ENCODE data around the gene BCL10. TPM values are rescaled to one million over a fixed set of nuclear protein-coding genes. Genes with fewer than 3 reads are reported as not detected.
"Not testable (repeated sequence)": the region's sequence is repeated elsewhere in the genome, so short reads cannot be mapped to it uniquely, and the experiment has no call there.

The BCL10 gene
- total RNA-seq, 2 donors from 2014 or later, result 27.3 to 31.4 TPM

GRCh38 chr1:85279458-85280080 is 3.1 kb upstream of the BCL10 start:
- ATAC-seq, result no peak
- Mint-ChIP-seq H3K9me3 (peaks cover 0 to 3% of the 10 kb centered on the region in 2 donors), H3K27ac (peak overlapping the region in 1 of 2 donors; percentile 66), H3K36me3 (peaks cover 8 to 10% of the 10 kb centered on the region in 2 donors)
- DNase-seq (ENCODE audit: low spot score in 2 of 2), result no peak

GRCh38 chr1:85278853-85279314 is 2.5 kb upstream of the BCL10 start:
- ATAC-seq, result peak; percentile 17 to 34
- no peak for DNase-seq (ENCODE audit: low spot score in 2 of 2)

GRCh38 chr1:85277802-85278201 is 1.4 kb upstream of the BCL10 start:
- Mint-ChIP-seq H3K27ac (no peak overlapping the region), H3K36me3 (peaks cover 8 to 27% of the 10 kb centered on the region in 2 donors), H3K9me3 (peaks cover 0 to 3% of the 10 kb centered on the region in 2 donors)
- ATAC-seq (no peak), DNase-seq (ENCODE audit: low spot score in 2 of 2) (no peak)

More at GRCh38 chr1:85278853-85279314, 2.5 kb upstream of the BCL10 start:
- Mint-ChIP-seq H3K9me3 (peaks cover 0 to 3% of the 10 kb centered on the region in 2 donors), H3K27ac (peak overlapping the region in 1 of 2 donors; percentile 66), H3K36me3 (peaks cover 8 to 16% of the 10 kb centered on the region in 2 donors)

- Mint-ChIP-seq H3K27ac (peak overlapping the region; percentile 73 to 92), H3K9me3 (peaks cover 0 to 3% of the 10 kb centered on the region in 2 donors)
- no peak for ATAC-seq
Measured at GRCh38 chr1:85276978-85277639, 677 bp upstream of the BCL10 start.

GRCh38 chr1:85275701-85276214 is 674 bp downstream of the BCL10 start:
- peaks cover 8 to 34% of the 10 kb centered on the region in 2 donors for H3K36me3 Mint-ChIP-seq
- ATAC-seq, result no peak
- no peak for DNase-seq (ENCODE audit: low spot score in 2 of 2)
- peaks cover 0 to 3% of the 10 kb centered on the region in 2 donors for H3K9me3 Mint-ChIP-seq
- H3K27ac Mint-ChIP-seq, result peak overlapping the region; percentile 86 to 92

More at GRCh38 chr1:85276978-85277639, 677 bp upstream of the BCL10 start:
- no peak for DNase-seq (ENCODE audit: low spot score in 2 of 2)
- H3K36me3 Mint-ChIP-seq, result peaks cover 8 to 29% of the 10 kb centered on the region in 2 donors

GRCh38 chr1:85274969-85275453 is 1.4 kb downstream of the BCL10 start:
- H3K36me3 Mint-ChIP-seq, result peaks cover 8 to 39% of the 10 kb centered on the region in 2 donors
- ATAC-seq (no peak), DNase-seq (ENCODE audit: low spot score in 2 of 2) (no peak)

GRCh38 chr1:85273397-85273796 is 3.0 kb downstream of the BCL10 start:
- ATAC-seq, result no peak
- H3K36me3 Mint-ChIP-seq, result peaks cover 15 to 50% of the 10 kb centered on the region in 2 donors
- H3K27ac Mint-ChIP-seq, result no peak overlapping the region

More at GRCh38 chr1:85274969-85275453, 1.4 kb downstream of the BCL10 start:
- Mint-ChIP-seq H3K27ac (peak overlapping the region; percentile 86 to 92), H3K9me3 (peaks cover 0 to 3% of the 10 kb centered on the region in 2 donors)

GRCh38 chr1:85268801-85269585 is 7.4 kb downstream of the BCL10 start:
- no peak for DNase-seq (ENCODE audit: low spot score in 2 of 2)
- H3K27ac Mint-ChIP-seq, result peak overlapping the region in 1 of 2 donors; percentile 18
- no peak for ATAC-seq
- H3K36me3 Mint-ChIP-seq, result peaks cover 7 to 42% of the 10 kb centered on the region in 2 donors
- no peaks in the 10 kb centered on the region for H3K9me3 Mint-ChIP-seq

More at GRCh38 chr1:85273397-85273796, 3.0 kb downstream of the BCL10 start:
- H3K9me3 Mint-ChIP-seq, result no peaks in the 10 kb centered on the region
- DNase-seq (ENCODE audit: low spot score in 2 of 2), result no peak

GRCh38 chr1:85267313-85267712 is 9.1 kb downstream of the BCL10 start:
- Mint-ChIP-seq H3K36me3 (peaks cover 7 to 32% of the 10 kb centered on the region in 2 donors), H3K27ac (no peak overlapping the region), H3K9me3 (no peaks in the 10 kb centered on the region)
- no peak for ATAC-seq
- DNase-seq (ENCODE audit: low spot score in 2 of 2), result no peak

GRCh38 chr1:85264150-85264549 is 12.3 kb downstream of the BCL10 start:
- peaks cover 7 to 15% of the 10 kb centered on the region in 2 donors for H3K36me3 Mint-ChIP-seq
- H3K9me3 Mint-ChIP-seq, result no peaks in the 10 kb centered on the region
- H3K27ac Mint-ChIP-seq, result no peak overlapping the region
- DNase-seq (ENCODE audit: low spot score in 2 of 2) (no peak), ATAC-seq (no peak)

GRCh38 chr1:85262985-85263384 is 13.4 kb downstream of the BCL10 start:
- no peak for ATAC-seq
- Mint-ChIP-seq H3K27ac (no peak overlapping the region), H3K36me3 (peaks cover 11 to 18% of the 10 kb centered on the region in 2 donors), H3K9me3 (no peaks in the 10 kb centered on the region)
- no peak for DNase-seq (ENCODE audit: low spot score in 2 of 2)

GRCh38 chr1:85259912-85260274 is 16.5 kb downstream of the BCL10 start:
- DNase-seq (ENCODE audit: low spot score in 2 of 2), result no peak
- peaks cover 22 to 29% of the 10 kb centered on the region in 2 donors for H3K36me3 Mint-ChIP-seq
- H3K27ac Mint-ChIP-seq, result peak overlapping the region; percentile 87 to 93
- ATAC-seq, result no peak
- H3K9me3 Mint-ChIP-seq, result no peaks in the 10 kb centered on the region

- ATAC-seq, result peak; percentile 97 to 99
- Mint-ChIP-seq H3K36me3 (peaks cover 22 to 25% of the 10 kb centered on the region in 2 donors), H3K27ac (peak within 1 kb of the TSS; percentile 93)
Measured at GRCh38 chr1:85259118-85259911, 17.1 kb downstream of the BCL10 start, which contains the start of gene C1orf52. Gene C1orf52 (minus strand): TSS chr1:85259662. CDS start chr1:85259633, 29 bp downstream.

GRCh38 chr1:85258536-85259117 is 17.8 kb downstream of the BCL10 start:
- ATAC-seq (no peak), DNase-seq (ENCODE audit: low spot score in 2 of 2) (no peak)
- Mint-ChIP-seq H3K27ac (peak overlapping the region; percentile 93), H3K36me3 (peaks cover 18 to 22% of the 10 kb centered on the region in 2 donors), H3K9me3 (no peaks in the 10 kb centered on the region)

More at GRCh38 chr1:85259118-85259911, 17.1 kb downstream of the BCL10 start, which contains the start of gene C1orf52:
- DNase-seq (ENCODE audit: low spot score in 2 of 2), result peak; percentile 93 to 97
- no peaks in the 10 kb centered on the region for H3K9me3 Mint-ChIP-seq

- H3K27ac Mint-ChIP-seq; ATAC-seq; DNase-seq (ENCODE audit: low spot score in 2 of 2): not testable (repeated sequence)
- peaks cover 0 to 11% of the 10 kb centered on the region in 2 donors for H3K9me3 Mint-ChIP-seq
- peaks cover 0 to 28% of the 10 kb centered on the region in 2 donors for H3K36me3 Mint-ChIP-seq
Measured at GRCh38 chr1:85249042-85249441, 27.4 kb downstream of the BCL10 start.
